CD8-positive, alpha-beta memory T cell (primary cell): ENCODE data around the gene ATOSA. TPM values are rescaled to one million over a fixed set of nuclear protein-coding genes. Genes with fewer than 3 reads are reported as not detected.

Experiments
- CTCF ChIA-PET: fragments of 350-600 bp; sonication (Branson Sonifier 250); formaldehyde crosslinking; loops from one replicate; lab custom pipeline; 2021; ENCODE audit warnings: antibody characterized with exemption; lab: Charles Lee
- POLR2A ChIA-PET: fragments of 350-600 bp; sonication (Branson Sonifier 250); formaldehyde crosslinking; loops from one replicate; lab custom pipeline; 2021; ENCODE audit warnings: antibody characterized with exemption; lab: Charles Lee
- DNase-seq, 5 donors: peaks; one replicate each; pipeline versions ENCODE4 v3.0.0 to v3.0.0-alpha.2; 2020 to 2022; ENCODE audit warnings: mixed read lengths in 1 of 5
- H3K27ac ChIP-seq: one replicate; pipeline ENCODE4 v1.7.0; 2013; ENCODE audit warnings: low read depth, mild to moderate bottlenecking, low read length, moderate library complexity
- H3K27me3 ChIP-seq: 2 replicates; pipeline ENCODE4 v1.7.0; 2013; ENCODE audit warnings: low read length, mild to moderate bottlenecking; ENCODE audit not compliant: insufficient read depth, poor library complexity, severe bottlenecking
- H3K36me3 ChIP-seq: 2 replicates; pipeline ENCODE4 v1.7.0; 2013; ENCODE audit warnings: mild to moderate bottlenecking, low read length, moderate library complexity; ENCODE audit not compliant: insufficient read depth
- H3K4me1 ChIP-seq: 2 replicates; pipeline ENCODE4 v1.7.0; 2013; ENCODE audit warnings: mild to moderate bottlenecking, low read length, moderate library complexity; ENCODE audit not compliant: insufficient read depth
- H3K4me3 ChIP-seq: 2 replicates; pipeline ENCODE4 v1.7.0; 2013; ENCODE audit warnings: mild to moderate bottlenecking, low read length
- H3K9me3 ChIP-seq: 2 replicates; pipeline ENCODE4 v1.7.0; 2013; ENCODE audit warnings: mild to moderate bottlenecking, low read length
- H3K27ac Mint-ChIP-seq, 8 donors: one replicate each; pipeline ENCODE4 v1.8.0; 2020 to 2021; ENCODE audit warnings: mixed read lengths in 8 of 8, mild to moderate bottlenecking in 6 of 8, inconsistent platforms in 3 of 8, moderate library complexity in 3 of 8
- H3K27me3 Mint-ChIP-seq, 2 donors: one replicate each; pipeline ENCODE4 v1.8.0; 2020 to 2021; ENCODE audit warnings: mixed read lengths in 2 of 2, mild to moderate bottlenecking in 1 of 2, moderate library complexity in 1 of 2
- H3K36me3 Mint-ChIP-seq, 3 donors: one replicate each; pipeline ENCODE4 v1.8.0; 2020 to 2021; ENCODE audit warnings: mixed read lengths in 3 of 3, inconsistent platforms in 1 of 3, mild to moderate bottlenecking in 1 of 3
- H3K4me1 Mint-ChIP-seq, 3 donors: one replicate each; pipeline ENCODE4 v1.8.0; 2020 to 2021; ENCODE audit warnings: mixed read lengths in 3 of 3, inconsistent platforms in 1 of 3, mild to moderate bottlenecking in 1 of 3
- H3K4me3 Mint-ChIP-seq, 7 donors: one replicate each; pipeline ENCODE4 v1.8.0; 2020 to 2021; ENCODE audit warnings: mixed read lengths in 7 of 7, mild to moderate bottlenecking in 6 of 7, moderate library complexity in 4 of 7, inconsistent platforms in 2 of 7
- H3K9me3 Mint-ChIP-seq, 5 donors: one replicate each; pipeline ENCODE4 v1.8.0; 2020 to 2022; ENCODE audit warnings: mixed read lengths in 5 of 5, mild to moderate bottlenecking in 3 of 5, moderate library complexity in 2 of 5, inconsistent platforms in 1 of 5
- polyA plus RNA-seq: library from polyadenylated mRNA; unstranded; fragments of 300-500 nt; fragmentation: Illumina TruSeq; gene quantifications from one replicate; pipeline ENCODE4 v1.2.3, GENCODE V29; 2021
- total RNA-seq, 2 experiments: library from RNA; stranded (reverse); gene quantifications; one replicate each; pipeline ENCODE4 v1.2.3, GENCODE V29; 2021

The ATOSA gene
- 10 to 100 TPM; 17.1 to 17.2 TPM for total RNA-seq
- 16.4 TPM for polyA plus RNA-seq

GRCh38 chr15:52679232-52680040, at the start of gene ATOSA:
TSS of gene ATOSA (minus strand) at chr15:52679388. CDS start at chr15:52678021, 1,367 bp downstream.
- peaks cover 0 to 6% of the 10 kb centered on the region in 2 donors for H3K27me3 Mint-ChIP-seq
- H3K9me3 Mint-ChIP-seq = no peaks in the 10 kb centered on the region
- H3K27ac ChIP-seq = peak within 1 kb of the TSS; percentile 90
- no peaks in the 10 kb centered on the region for H3K9me3 ChIP-seq
- peak within 1 kb of the TSS; percentile 92 to 100 (median 100) for H3K4me3 Mint-ChIP-seq
- H3K27ac Mint-ChIP-seq = peak within 1 kb of the TSS; percentile 98 to 100 (median 100)
- peak within 1 kb of the TSS; percentile 87 for H3K4me3 ChIP-seq
- ChIA-PET CTCF (interaction anchor here (0.8 to 2.9 kb wide), 7 partner anchors 9 to 422 kb away, joined by 3 to 18 read pairs (median 5); partner anchors contain the start of gene MYO5A), POLR2A (interaction anchor here (0.6 to 2.1 kb wide), 5 partner anchors 9 to 499 kb away, joined by 3 to 6 read pairs (median 3); no protein-coding TSS in a partner anchor)
- peaks cover 41% of the 10 kb centered on the region for H3K4me1 ChIP-seq
- H3K27me3 ChIP-seq = no peaks in the 10 kb centered on the region
- no peaks in the 10 kb centered on the region for H3K36me3 ChIP-seq
- DNase-seq = peak; percentile 88 to 95 (median 92)
- peaks cover 49 to 84% (median 72%) of the 10 kb centered on the region in 3 donors for H3K4me1 Mint-ChIP-seq
- H3K36me3 Mint-ChIP-seq = peaks cover 5 to 41% (median 10%) of the 10 kb centered on the region in 3 donors

GRCh38 chr15:52728899-52729298, 49.7 kb upstream of the ATOSA start:
- H3K27ac Mint-ChIP-seq = no peak overlapping the region
- DNase-seq = no peak
- no peaks in the 10 kb centered on the region for H3K36me3 ChIP-seq
- no peaks in the 10 kb centered on the region for H3K9me3 Mint-ChIP-seq
- POLR2A ChIA-PET = interaction anchor here (0.8 to 1.4 kb wide), 2 partner anchors 49 to 50 kb away, joined by 3 to 6 read pairs; partner anchors contain the start of gene ATOSA
- no peak overlapping the region for H3K4me3 Mint-ChIP-seq
- peaks cover 12 to 18% (median 13%) of the 10 kb centered on the region in 3 donors for H3K4me1 Mint-ChIP-seq
- no peak overlapping the region for H3K27ac ChIP-seq
- no peaks in the 10 kb centered on the region for H3K27me3 Mint-ChIP-seq
- no peaks in the 10 kb centered on the region for H3K36me3 Mint-ChIP-seq
- H3K9me3 ChIP-seq = no peaks in the 10 kb centered on the region
- H3K4me3 ChIP-seq = no peak overlapping the region
- no peaks in the 10 kb centered on the region for H3K27me3 ChIP-seq
- H3K4me1 ChIP-seq = peaks cover 13% of the 10 kb centered on the region
- CTCF ChIA-PET = interaction anchor here (0.9 to 4.0 kb wide), 3 partner anchors 49 to 472 kb away, joined by 3 to 18 read pairs (median 4); partner anchors contain the start of gene ATOSA

- POLR2A ChIA-PET = interaction anchor here (0.8 kb wide), 1 partner anchor 48 kb away, joined by 3 read pairs; the partner anchor contains the start of gene ATOSA
- no peaks in the 10 kb centered on the region for H3K36me3 Mint-ChIP-seq
Measured at GRCh38 chr15:52727815-52728214, 48.6 kb upstream of the ATOSA start.

GRCh38 chr15:52726195-52726594, 47.0 kb upstream of the ATOSA start:
- no peaks in the 10 kb centered on the region for H3K27me3 ChIP-seq
- Mint-ChIP-seq H3K4me3 (no peak overlapping the region), H3K9me3 (no peaks in the 10 kb centered on the region), H3K27ac (no peak overlapping the region), H3K36me3 (no peaks in the 10 kb centered on the region), H3K27me3 (peaks cover 0 to 1% of the 10 kb centered on the region in 2 donors), H3K4me1 (peaks cover 12 to 17% (median 13%) of the 10 kb centered on the region in 3 donors)
- DNase-seq = no peak
- H3K27ac ChIP-seq = no peak overlapping the region
- H3K4me1 ChIP-seq = peaks cover 13% of the 10 kb centered on the region
- H3K9me3 ChIP-seq = no peaks in the 10 kb centered on the region
- POLR2A ChIA-PET = no interaction called here
- no peak overlapping the region for H3K4me3 ChIP-seq
- CTCF ChIA-PET = no interaction called here
- H3K36me3 ChIP-seq = no peaks in the 10 kb centered on the region

More at GRCh38 chr15:52727815-52728214, 48.6 kb upstream of the ATOSA start:
- H3K27ac Mint-ChIP-seq = no peak overlapping the region
- Histone ChIP-seq H3K9me3 (no peaks in the 10 kb centered on the region), H3K4me3 (no peak overlapping the region), H3K27ac (no peak overlapping the region), H3K36me3 (no peaks in the 10 kb centered on the region), H3K4me1 (peaks cover 13% of the 10 kb centered on the region), H3K27me3 (no peaks in the 10 kb centered on the region)
- no peak overlapping the region for H3K4me3 Mint-ChIP-seq
- no peaks in the 10 kb centered on the region for H3K9me3 Mint-ChIP-seq
- DNase-seq = no peak
- H3K4me1 Mint-ChIP-seq = peaks cover 12 to 18% (median 13%) of the 10 kb centered on the region in 3 donors
- peaks cover 0 to 1% of the 10 kb centered on the region in 2 donors for H3K27me3 Mint-ChIP-seq
- CTCF ChIA-PET = no interaction called here

GRCh38 chr15:52718551-52718950, 39.4 kb upstream of the ATOSA start:
- no peaks in the 10 kb centered on the region for H3K9me3 ChIP-seq
- no peaks in the 10 kb centered on the region for H3K9me3 Mint-ChIP-seq
- H3K36me3 Mint-ChIP-seq = no peaks in the 10 kb centered on the region
- H3K4me3 Mint-ChIP-seq = no peak overlapping the region
- H3K27me3 ChIP-seq = no peaks in the 10 kb centered on the region
- H3K27ac Mint-ChIP-seq = peak overlapping the region in 1 of 8 donors; percentile 80
- DNase-seq = no peak
- H3K27ac ChIP-seq = no peak overlapping the region
- H3K36me3 ChIP-seq = no peaks in the 10 kb centered on the region
- H3K27me3 Mint-ChIP-seq = peaks cover 1 to 3% of the 10 kb centered on the region in 2 donors
- CTCF ChIA-PET = interaction anchor here (1.1 kb wide), 1 partner anchor 462 kb away, joined by 5 read pairs; no protein-coding TSS in a partner anchor
- POLR2A ChIA-PET = interaction anchor here (1.1 kb wide), 1 partner anchor 10 kb away, joined by 3 read pairs; no protein-coding TSS in a partner anchor
- H3K4me1 ChIP-seq = no peaks in the 10 kb centered on the region
- no peak overlapping the region for H3K4me3 ChIP-seq
- H3K4me1 Mint-ChIP-seq = no peaks in the 10 kb centered on the region

- CTCF ChIA-PET = interaction anchor here (1.1 kb wide), 1 partner anchor 461 kb away, joined by 5 read pairs; no protein-coding TSS in a partner anchor
- peaks cover 0 to 3% of the 10 kb centered on the region in 2 donors for H3K27me3 Mint-ChIP-seq
- peak overlapping the region in 1 of 8 donors; percentile 72 for H3K27ac Mint-ChIP-seq
- no peaks in the 10 kb centered on the region for H3K27me3 ChIP-seq
- POLR2A ChIA-PET = interaction anchor here (1.1 kb wide), 1 partner anchor 9 kb away, joined by 3 read pairs; no protein-coding TSS in a partner anchor
- no peak for DNase-seq
- no peak overlapping the region for H3K27ac ChIP-seq
- no peak overlapping the region for H3K4me3 ChIP-seq
- no peak overlapping the region for H3K4me3 Mint-ChIP-seq
- no peaks in the 10 kb centered on the region for H3K9me3 ChIP-seq
- H3K9me3 Mint-ChIP-seq = no peaks in the 10 kb centered on the region
- H3K36me3 ChIP-seq = no peaks in the 10 kb centered on the region
- no peaks in the 10 kb centered on the region for H3K4me1 ChIP-seq
- no peaks in the 10 kb centered on the region for H3K36me3 Mint-ChIP-seq
- H3K4me1 Mint-ChIP-seq = no peaks in the 10 kb centered on the region
Measured at GRCh38 chr15:52717924-52718323, 38.7 kb upstream of the ATOSA start.

- no peak for DNase-seq
- no peak overlapping the region for H3K4me3 Mint-ChIP-seq
- H3K27me3 Mint-ChIP-seq = peaks cover 0 to 3% of the 10 kb centered on the region in 2 donors
- CTCF ChIA-PET = no interaction called here
- H3K27ac Mint-ChIP-seq = no peak overlapping the region
- no peaks in the 10 kb centered on the region for H3K27me3 ChIP-seq
- no peak overlapping the region for H3K4me3 ChIP-seq
- H3K27ac ChIP-seq = no peak overlapping the region
- H3K4me1 Mint-ChIP-seq = no peaks in the 10 kb centered on the region
- H3K36me3 Mint-ChIP-seq = no peaks in the 10 kb centered on the region
- no peaks in the 10 kb centered on the region for H3K4me1 ChIP-seq
- H3K9me3 Mint-ChIP-seq = no peaks in the 10 kb centered on the region
- no peaks in the 10 kb centered on the region for H3K9me3 ChIP-seq
- no peaks in the 10 kb centered on the region for H3K36me3 ChIP-seq
- POLR2A ChIA-PET = no interaction called here
Measured at GRCh38 chr15:52717481-52717880, 38.3 kb upstream of the ATOSA start.

- H3K9me3 Mint-ChIP-seq = no peaks in the 10 kb centered on the region
- no peak for DNase-seq
- POLR2A ChIA-PET = no interaction called here
Measured at GRCh38 chr15:52716536-52716935, 37.3 kb upstream of the ATOSA start.

More at GRCh38 chr15:52716536-52716935, 37.3 kb upstream of the ATOSA start:
- Histone ChIP-seq H3K36me3 (no peaks in the 10 kb centered on the region), H3K27ac (no peak overlapping the region), H3K9me3 (no peaks in the 10 kb centered on the region), H3K4me3 (no peak overlapping the region), H3K4me1 (no peaks in the 10 kb centered on the region), H3K27me3 (no peaks in the 10 kb centered on the region)
- Mint-ChIP-seq H3K27ac (peak overlapping the region in 1 of 8 donors; percentile 29), H3K36me3 (no peaks in the 10 kb centered on the region), H3K4me3 (no peak overlapping the region), H3K27me3 (peaks cover 0 to 3% of the 10 kb centered on the region in 2 donors), H3K4me1 (no peaks in the 10 kb centered on the region)
- CTCF ChIA-PET = no interaction called here
